Testis (tissue), 2 donors: Measurements from ENCODE around the gene ZNF396.

Experiments used
- POLR2A ChIP-seq: fragments of 450-650 bp; IDR thresholded peaks from one replicate; pipeline ENCODE4 v1.6.1; 2017; ENCODE audit warnings: antibody characterized with exemption, mild to moderate bottlenecking, moderate library complexity
- TF ChIP-seq, protein P1 (sequence below), 3 experiments: fragments of 450-650 bp in 2 of 3; fragments of 200-600 bp in 1 of 3; sonication (generic) in 1 of 3; IDR thresholded peaks; one replicate each; pipeline ENCODE4 v1.5.1; 2016 to 2019; ENCODE audit warnings: antibody characterized with exemption in 3 of 3, mild to moderate bottlenecking in 2 of 3, moderate library complexity in 1 of 3

DNA sequence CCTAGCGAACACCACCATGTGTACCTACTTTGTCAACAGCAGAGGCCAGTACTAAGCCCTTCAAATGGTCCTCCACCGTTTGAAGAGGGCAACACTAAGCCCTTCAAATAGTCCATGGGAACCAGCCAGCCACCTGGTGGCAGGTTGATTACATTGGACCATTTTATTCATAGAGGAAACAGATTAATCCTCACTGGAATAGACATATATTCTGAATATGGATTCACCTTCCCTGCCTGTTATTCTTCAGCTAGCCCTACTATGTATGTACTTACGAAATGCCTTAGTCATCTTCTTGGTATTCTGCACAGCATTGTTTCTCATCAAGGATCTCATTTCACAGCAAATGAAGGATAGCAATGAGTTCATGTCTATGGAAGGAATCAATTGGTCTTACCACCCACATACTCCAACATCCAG, 10.0 kb upstream of the ZNF396 start:
- TF ChIP-seq, protein P1, sequence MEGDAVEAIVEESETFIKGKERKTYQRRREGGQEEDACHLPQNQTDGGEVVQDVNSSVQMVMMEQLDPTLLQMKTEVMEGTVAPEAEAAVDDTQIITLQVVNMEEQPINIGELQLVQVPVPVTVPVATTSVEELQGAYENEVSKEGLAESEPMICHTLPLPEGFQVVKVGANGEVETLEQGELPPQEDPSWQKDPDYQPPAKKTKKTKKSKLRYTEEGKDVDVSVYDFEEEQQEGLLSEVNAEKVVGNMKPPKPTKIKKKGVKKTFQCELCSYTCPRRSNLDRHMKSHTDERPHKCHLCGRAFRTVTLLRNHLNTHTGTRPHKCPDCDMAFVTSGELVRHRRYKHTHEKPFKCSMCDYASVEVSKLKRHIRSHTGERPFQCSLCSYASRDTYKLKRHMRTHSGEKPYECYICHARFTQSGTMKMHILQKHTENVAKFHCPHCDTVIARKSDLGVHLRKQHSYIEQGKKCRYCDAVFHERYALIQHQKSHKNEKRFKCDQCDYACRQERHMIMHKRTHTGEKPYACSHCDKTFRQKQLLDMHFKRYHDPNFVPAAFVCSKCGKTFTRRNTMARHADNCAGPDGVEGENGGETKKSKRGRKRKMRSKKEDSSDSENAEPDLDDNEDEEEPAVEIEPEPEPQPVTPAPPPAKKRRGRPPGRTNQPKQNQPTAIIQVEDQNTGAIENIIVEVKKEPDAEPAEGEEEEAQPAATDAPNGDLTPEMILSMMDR (IDR thresholded peaks at IDR 0.05), result no peak
- no peak for TF ChIP-seq POLR2A
